Endothelial cell of umbilical vein (primary cell): ENCODE measurements around the gene B4GALT6. TPM values are rescaled to one million over a fixed set of nuclear protein-coding genes. Genes with fewer than 3 reads are reported as not detected.

ENCODE experiments used
- BruUV-seq: library from RNA; stranded (reverse); fragments of 400-500 nt; replicated peaks from 2 replicates; lab custom pipeline; 2021; lab: Mats Ljungman, UMichigan
- CTCF ChIA-PET: fragments of 300-600, 350-600 bp; sonication (Branson Sonifier 250); formaldehyde crosslinking; loops from one replicate; lab custom pipeline; 2021; ENCODE audit warnings: antibody characterized with exemption, inconsistent platforms; lab: Charles Lee
- POLR2A ChIA-PET: fragments of 300-600, 350-600 bp; sonication (Branson Sonifier 250); formaldehyde crosslinking; loops from one replicate; lab custom pipeline; 2021; ENCODE audit warnings: antibody characterized with exemption, inconsistent platforms; lab: Charles Lee
- DNase-seq: peaks from one replicate; pipeline ENCODE4 v3.0.0-alpha.2; 2011; ENCODE audit warnings: low read depth, low spot score
- FAIRE-seq: peaks from 2 replicates; lab custom pipeline; 2011; peaks lifted over from hg19 to GRCh38; lab: Jason Lieb, UNC
- H2AFZ ChIP-seq: 2 replicates; pipeline ENCODE4 v1.6.0; 2012; ENCODE audit warnings: low read depth, low read length, control low read depth, inconsistent platforms
- H3K27ac ChIP-seq: 2 replicates; pipeline ENCODE4 v1.5.1; 2011; ENCODE audit warnings: low read depth, mild to moderate bottlenecking, control low read depth, low read length, moderate library complexity; ENCODE audit not compliant: insufficient read depth
- H3K27me3 ChIP-seq, 2 experiments: 2 replicates each; pipeline versions ENCODE4 v1.6.0 to v1.6.1; 2011; ENCODE audit warnings: low read length in 2 of 2, mixed read lengths in 1 of 2; ENCODE audit not compliant: control insufficient read depth in 2 of 2, insufficient read depth in 2 of 2
- H3K36me3 ChIP-seq, 2 experiments: 2 replicates in 1 of 2; 3 replicates in 1 of 2; pipeline ENCODE4 v1.5.1; 2011; ENCODE audit warnings: low read length in 2 of 2, mild to moderate bottlenecking in 1 of 2, moderate library complexity in 1 of 2; ENCODE audit not compliant: control insufficient read depth in 2 of 2, insufficient read depth in 2 of 2; ENCODE audit errors: extremely low read depth in 1 of 2
- H3K4me1 ChIP-seq: 3 replicates; pipeline ENCODE4 v1.5.1; 2011; ENCODE audit warnings: mild to moderate bottlenecking, low read length; ENCODE audit not compliant: control insufficient read depth, insufficient read depth; ENCODE audit errors: extremely low read depth
- H3K4me2 ChIP-seq: 2 replicates; pipeline ENCODE4 v1.6.1; 2011; ENCODE audit warnings: low read length, control low read depth, mixed read lengths; ENCODE audit not compliant: insufficient read depth
- H3K4me3 ChIP-seq, 3 experiments: fragments of 200-600 bp in 1 of 3; sonication (generic), shearing (Covaris generic) in 1 of 3; replicated peaks in 1 of 3; 2 replicates each; pipeline ENCODE4 v1.5.1; 2011 to 2016; ENCODE audit warnings: control low read depth in 3 of 3, low read length in 3 of 3, mild to moderate bottlenecking in 2 of 3, inconsistent platforms in 1 of 3, low read depth in 1 of 3, moderate library complexity in 1 of 3; ENCODE audit not compliant: insufficient read depth in 1 of 3
- H3K79me2 ChIP-seq: 2 replicates; pipeline ENCODE4 v1.6.0; 2012; ENCODE audit warnings: low read length, inconsistent platforms; ENCODE audit not compliant: control insufficient read depth, insufficient read depth
- H3K9ac ChIP-seq: replicated peaks from 2 replicates; pipeline ENCODE3; 2011; ENCODE audit warnings: low read length, control low read depth; ENCODE audit not compliant: insufficient read depth; ENCODE audit errors: extremely low read depth
- H3K9me1 ChIP-seq: replicated peaks from 3 replicates; pipeline ENCODE4 v1.6.0; 2011; ENCODE audit warnings: mild to moderate bottlenecking, low read length; ENCODE audit not compliant: control insufficient read depth, insufficient read depth; ENCODE audit errors: extremely low read depth
- H3K9me3 ChIP-seq: replicated peaks from 2 replicates; pipeline ENCODE4 v1.5.1; 2012; ENCODE audit warnings: low read length, inconsistent platforms; ENCODE audit not compliant: control insufficient read depth, insufficient read depth
- H4K20me1 ChIP-seq: replicated peaks from 2 replicates; pipeline ENCODE3; 2011; ENCODE audit warnings: mild to moderate bottlenecking, low read length; ENCODE audit not compliant: control insufficient read depth, insufficient read depth; ENCODE audit errors: extremely low read depth
- CTCF ChIP-seq, 2 donors: IDR thresholded peaks; 1 replicate in 1 of 2; 2 replicates in 1 of 2; pipeline ENCODE4 v1.5.1; 2011; ENCODE audit warnings: low read length in 2 of 2, mild to moderate bottlenecking in 2 of 2, moderate library complexity in 2 of 2, control low read depth in 1 of 2, inconsistent platforms in 1 of 2, low read depth in 1 of 2; ENCODE audit not compliant: insufficient read depth in 1 of 2; ENCODE audit errors: extremely low read depth in 1 of 2
- GATA2 ChIP-seq: IDR thresholded peaks from 2 replicates; pipeline ENCODE4 v1.7.0; 2011; ENCODE audit warnings: low read depth, mild to moderate bottlenecking, moderate library complexity, mixed read lengths, low read length; ENCODE audit not compliant: insufficient read length, insufficient read depth
- JUN ChIP-seq: IDR thresholded peaks from 2 replicates; pipeline ENCODE4 v1.6.1; 2011; ENCODE audit warnings: borderline replicate concordance, low read depth; ENCODE audit not compliant: insufficient read length, insufficient read depth
- MYC ChIP-seq: IDR thresholded peaks from one replicate; pipeline ENCODE4 v1.6.1; 2011; ENCODE audit warnings: mild to moderate bottlenecking, low read depth, low read length
- dilution Hi-C: fragments of 300-500 bp; cut with MboI; formaldehyde crosslinking; loops from one replicate; pipeline ENCODE4 v1.15.0; 2019; ENCODE audit warnings: low sequenced_read_pairs; ENCODE audit not compliant: extremely low pct_ligation_motif_present
- intact Hi-C: fragments of 100-400 bp; cut with micrococcal nuclease; formaldehyde crosslinking; loops from one replicate; pipeline ENCODE4 v1.10.0; 2022
- polyA plus RNA-seq, 4 experiments: library from polyadenylated mRNA; depleted of rRNA in 3 of 4; stranded (reverse) in 3 of 4; unstranded in 1 of 4; fragments of >200 nt; gene quantifications; 2 replicates each; pipeline versions ENCODE4 v1.2.1 to v1.2.3, GENCODE V29; 2011 to 2012; ENCODE audit warnings: missing spikeins in 1 of 4
- total RNA-seq: library from RNA; stranded (reverse); gene quantifications from 2 replicates; pipeline ENCODE4 v1.2.3, GENCODE V29; 2021

The B4GALT6 gene
- total and polyA plus RNA-seq, 2 donors (not counting 3 experiments of a cell fraction or from before 2014, with no cell fraction given): 3.9 to 24.2 TPM

GRCh38 chr18:31610286-31611205 is 73.8 kb downstream of the B4GALT6 start:
- Histone ChIP-seq H3K4me2 (no peak overlapping the region), H3K4me1 (no peaks in the 10 kb centered on the region), H3K9ac (no peak overlapping the region), H4K20me1 (no peaks in the 10 kb centered on the region), H3K9me1 (no peaks in the 10 kb centered on the region), H2AFZ (no peak overlapping the region), H3K9me3 (no peaks in the 10 kb centered on the region), H3K27me3 (peaks cover 7 to 9% of the 10 kb centered on the region in 2 experiments), H3K4me3 (no peak overlapping the region), H3K79me2 (no peaks in the 10 kb centered on the region), H3K27ac (no peak overlapping the region), H3K36me3 (no peaks in the 10 kb centered on the region)
- DNase-seq (peak; percentile 26), FAIRE-seq (no peak)
- ChIA-PET POLR2A (no interaction called here), CTCF (interaction anchor here (0.7 to 3.8 kb wide), 19 partner anchors 10 to 210 kb away, joined by 3 to 46 read pairs (median 4); partner anchors contain the start of gene B4GALT6)
- TF ChIP-seq CTCF (IDR thresholded peaks at IDR 0.05; ENCODE audit: extremely low read depth in 1 of 2, insufficient read depth in 1 of 2, low read depth in 1 of 2, low read length in 2 of 2) (peak; percentile 5 to 30), JUN (no peak)
- no TSS peak for BruUV-seq
- intact Hi-C loops (loop anchor here (1.0 to 5.0 kb wide), 2 partner anchors 77 to 112 kb away; no protein-coding TSS in a partner anchor), dilution Hi-C loops (no loop called here)

- no peaks in the 10 kb centered on the region for H3K79me2 ChIP-seq
- no peaks in the 10 kb centered on the region for H3K9me3 ChIP-seq
- no peak overlapping the region for H3K9ac ChIP-seq
- no peaks in the 10 kb centered on the region for H4K20me1 ChIP-seq
- BruUV-seq: no TSS peak
- ChIA-PET POLR2A (no interaction called here), CTCF (interaction anchor here (0.9 to 3.8 kb wide), 10 partner anchors 21 to 114 kb away, joined by 3 to 46 read pairs (median 7); partner anchors contain the start of gene B4GALT6)
- H3K27ac ChIP-seq: no peak overlapping the region
- FAIRE-seq (no peak), DNase-seq (no peak)
- H3K9me1 ChIP-seq: no peaks in the 10 kb centered on the region
- intact Hi-C loops (loop anchor here (5.0 kb wide), 1 partner anchor 77 kb away; no protein-coding TSS in a partner anchor), dilution Hi-C loops (no loop called here)
- H3K27me3 ChIP-seq: peaks cover 7 to 9% of the 10 kb centered on the region in 2 experiments
- H3K4me3 ChIP-seq: no peak overlapping the region
- TF ChIP-seq MYC (no peak), GATA2 (no peak)
- H2AFZ ChIP-seq: no peak overlapping the region
- H3K36me3 ChIP-seq: no peaks in the 10 kb centered on the region
- H3K4me2 ChIP-seq: no peak overlapping the region
- H3K4me1 ChIP-seq: no peaks in the 10 kb centered on the region
These were observed 74.5 kb downstream of the B4GALT6 start for GRCh38 chr18:31609886-31610285.
